ENCODE measurements around the gene LLGL2.
A peak's percentile ranks its signal among the peaks of the same experiment; 100 is the strongest.
"Not testable (repeated sequence)": the region's sequence is repeated elsewhere in the genome, so short reads cannot be mapped to it uniquely, and the experiment has no call there.

LLGL2 gene

GRCh38 chr17:75572713-75573539 is 47.4 kb downstream of the LLGL2 start:
- no peak for DNase-seq

- DNase-seq, result no peak
Measured at GRCh38 chr17:75573540-75573957, 48.1 kb downstream of the LLGL2 start.

- no peak for DNase-seq
Measured at GRCh38 chr17:75573994-75574393, 48.5 kb downstream of the LLGL2 start.

- no peak for DNase-seq
Measured at GRCh38 chr17:75574404-75575036, 49.0 kb downstream of the LLGL2 start.

- no peak for DNase-seq
Measured at GRCh38 chr17:75575197-75575596, 49.7 kb downstream of the LLGL2 start.

DNA sequence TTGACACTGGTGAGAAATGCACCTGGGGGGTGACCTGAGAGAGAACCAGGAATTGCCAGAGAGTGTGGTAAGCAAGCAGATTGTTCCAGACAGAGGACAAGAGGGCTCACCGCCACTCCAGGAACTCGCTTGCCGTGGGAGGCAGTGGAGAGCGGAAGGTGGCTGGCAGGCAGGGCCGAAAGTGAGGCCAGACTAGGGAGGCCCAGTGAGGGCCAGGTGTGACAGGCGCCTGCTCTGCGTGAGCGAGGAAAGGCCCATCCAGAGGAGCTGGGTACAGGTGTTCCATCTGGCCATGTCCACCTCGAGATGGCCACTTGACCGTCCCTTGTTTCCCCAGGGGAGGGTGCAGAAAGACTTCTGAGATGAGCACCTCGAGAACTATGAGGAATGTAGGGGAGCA is 50.2 kb downstream of the LLGL2 start:
- DNase-seq, result no peak

DNA sequence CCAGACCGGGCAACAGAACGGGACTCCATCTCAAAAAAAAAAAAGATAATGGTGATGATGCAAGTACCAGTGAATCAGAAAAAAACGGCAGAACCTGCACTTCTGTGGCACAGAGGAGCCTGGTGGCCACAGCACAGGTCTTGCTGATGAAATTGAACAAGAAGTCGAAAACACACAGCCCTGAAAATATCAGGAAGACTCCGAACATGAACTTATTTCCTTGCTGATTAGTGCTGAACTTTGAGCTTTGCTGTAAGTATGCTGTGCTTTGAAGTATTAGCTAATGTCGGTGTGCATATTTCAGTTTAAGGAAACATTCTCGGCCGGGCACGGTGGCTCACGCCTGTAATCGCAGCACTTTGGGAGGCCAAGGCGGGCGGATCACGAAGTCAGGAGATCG is 51.2 kb downstream of the LLGL2 start:
- DNase-seq, result no peak

DNA sequence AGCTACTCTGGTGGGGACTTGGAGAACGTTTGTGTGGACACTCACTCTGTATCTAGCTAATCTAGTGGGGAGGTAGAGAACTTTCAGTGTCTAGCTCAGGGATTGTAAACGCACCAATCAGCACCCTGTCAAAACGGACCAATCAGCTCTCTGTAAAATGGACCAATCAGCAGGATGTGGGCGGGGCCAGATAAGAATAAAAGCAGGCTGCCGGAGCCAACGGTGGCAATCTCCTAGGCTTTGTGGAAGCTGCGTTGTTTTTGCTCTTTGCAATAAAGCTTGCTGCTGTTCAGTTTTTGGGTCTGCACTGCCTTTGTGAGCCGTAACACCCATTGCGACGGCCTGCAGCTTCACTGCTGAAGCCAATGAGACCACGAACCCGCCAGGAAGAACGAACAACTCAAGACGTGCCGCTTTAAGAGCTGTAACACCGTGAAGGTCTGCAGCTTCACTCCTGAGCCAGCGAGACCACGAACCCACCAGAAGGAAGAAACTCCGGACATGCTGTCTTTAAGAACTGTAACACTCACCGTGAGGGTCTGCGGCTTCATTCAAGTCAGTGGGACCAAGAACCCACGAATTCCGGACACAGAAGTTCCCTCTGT is 55.7 kb downstream of the LLGL2 start:
- DNase-seq, result not testable (repeated sequence)

GRCh38 chr17:75583197-75583596 is 57.7 kb downstream of the LLGL2 start:
- DNase-seq, result not testable (repeated sequence)

- no peak for DNase-seq
Measured at GRCh38 chr17:75584849-75585175, 59.3 kb downstream of the LLGL2 start.

- DNase-seq, result no peak
Measured at GRCh38 chr17:75587675-75588595, 62.4 kb downstream of the LLGL2 start, which contains the start of gene MYO15B. Gene MYO15B (plus strand): TSS chr17:75587800. CDS start chr17:75588058, 258 bp downstream.

DNA sequence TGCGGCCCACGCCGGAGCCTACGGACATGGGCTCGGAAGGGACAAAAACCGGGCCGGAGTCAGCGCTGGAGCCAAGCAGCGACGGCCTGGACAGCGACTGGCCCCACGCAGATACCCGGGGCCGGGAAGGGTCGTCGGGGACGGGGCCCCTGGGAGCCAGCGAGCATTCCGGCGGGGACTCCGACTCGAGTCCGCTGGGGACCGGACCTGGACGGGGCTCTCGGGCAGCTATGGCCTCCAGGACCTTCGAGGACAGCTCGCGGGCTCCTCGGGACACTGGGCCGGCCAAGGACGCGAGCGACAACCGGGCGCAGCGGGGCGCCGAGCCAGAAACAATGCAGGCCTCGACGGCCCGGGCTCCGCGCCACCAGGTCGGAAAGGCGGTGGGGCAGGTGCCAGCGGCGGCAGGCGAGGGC is 63.1 kb downstream of the LLGL2 start:
- no peak for DNase-seq

- peak; percentile 37 for DNase-seq
Measured at GRCh38 chr17:75589012-75589918, 63.8 kb downstream of the LLGL2 start.

GRCh38 chr17:75589919-75590303 is 64.4 kb downstream of the LLGL2 start:
- DNase-seq, result no peak

DNA sequence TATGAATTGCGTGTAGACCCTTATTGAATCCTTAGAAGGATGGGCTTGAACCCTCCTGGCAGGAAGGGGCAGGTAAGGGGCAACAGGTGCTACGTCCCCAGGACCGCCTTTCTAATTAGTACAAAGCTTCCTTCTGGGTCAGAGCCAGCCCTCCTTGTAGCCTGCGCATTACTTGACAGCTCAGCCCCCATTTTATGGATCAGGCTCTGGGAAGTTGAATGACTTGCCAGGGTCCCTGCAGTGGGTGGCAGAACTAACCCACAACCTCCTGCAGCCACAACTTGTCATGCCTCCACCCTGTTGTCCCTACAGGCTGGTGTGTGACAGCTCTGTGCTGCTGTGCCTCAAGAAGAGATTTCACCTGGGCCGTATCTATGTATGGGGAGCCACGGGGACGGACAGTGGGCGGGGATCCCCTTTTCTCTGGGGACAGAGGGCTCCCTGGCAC is 64.8 kb downstream of the LLGL2 start:
- no peak for DNase-seq

GRCh38 chr17:75590849-75591721 is 65.6 kb downstream of the LLGL2 start:
- DNase-seq, result no peak

GRCh38 chr17:75591722-75592302 is 66.3 kb downstream of the LLGL2 start:
- no peak for DNase-seq

DNA sequence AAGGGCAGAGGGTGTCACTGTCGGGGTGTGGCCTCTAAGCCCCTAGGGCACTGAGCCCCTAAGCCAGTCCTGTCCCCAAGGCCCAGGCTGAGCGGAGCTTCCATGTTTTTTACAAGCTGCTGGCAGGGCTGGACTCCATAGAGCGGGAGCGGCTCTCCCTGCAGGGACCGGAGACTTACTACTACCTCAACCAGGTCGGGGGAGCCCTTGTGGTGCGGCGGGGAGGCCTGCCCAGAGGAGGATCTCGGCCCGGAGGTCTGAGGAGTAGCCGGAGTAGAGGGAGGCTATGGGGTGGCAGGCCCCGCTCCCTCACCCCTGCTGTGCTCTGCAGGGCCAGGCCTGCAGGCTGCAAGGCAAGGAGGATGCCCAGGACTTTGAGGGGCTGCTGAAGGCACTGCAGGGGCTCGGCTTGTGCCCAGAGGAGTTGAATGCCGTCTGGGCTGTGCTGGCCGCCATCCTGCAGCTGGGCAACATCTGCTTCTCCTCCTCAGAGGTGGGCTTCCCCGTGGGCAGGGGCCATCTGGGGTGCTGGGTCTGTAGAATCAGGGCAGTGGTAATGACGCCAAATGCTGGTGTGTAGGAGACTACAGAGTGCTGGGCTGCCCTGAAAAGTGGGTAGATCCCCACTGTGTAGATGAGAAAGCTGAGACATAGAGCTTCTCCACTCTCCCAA is 67.0 kb downstream of the LLGL2 start:
- DNase-seq, result no peak

DNA sequence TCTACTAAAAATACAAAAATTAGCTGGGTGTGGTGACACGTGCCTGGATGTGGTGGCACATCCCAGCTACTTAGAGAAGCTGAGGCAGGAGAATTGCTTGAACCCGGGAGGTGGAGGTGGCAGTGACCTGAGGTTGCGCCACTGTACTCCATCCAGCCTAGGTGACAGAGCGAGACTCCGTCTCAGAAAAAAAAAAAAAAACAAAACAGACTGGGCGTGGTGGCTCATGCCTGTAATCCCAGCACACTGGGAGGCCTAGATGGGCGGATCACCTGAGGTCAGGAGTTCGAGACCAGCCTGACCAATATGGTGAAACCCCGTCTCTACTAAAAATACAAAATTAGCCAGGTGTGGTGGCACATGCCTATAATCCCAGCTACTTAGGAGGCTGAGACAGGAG is 67.9 kb downstream of the LLGL2 start:
- DNase-seq, result not testable (repeated sequence)
